Activated gamma-delta T cell (primary cell): ENCODE results near the gene CCN6.

ENCODE experiments used
- DNase-seq: peaks from one replicate; lab custom pipeline; 2025; lab: John Stamatoyannopoulos, UW
- total RNA-seq, 2 donors: gene quantifications; one replicate each; lab custom pipeline; 2026; lab: John Stamatoyannopoulos, UW

Gene CCN6
- total RNA-seq = 0 to 0.04 reads per million in 2 donors

DNA sequence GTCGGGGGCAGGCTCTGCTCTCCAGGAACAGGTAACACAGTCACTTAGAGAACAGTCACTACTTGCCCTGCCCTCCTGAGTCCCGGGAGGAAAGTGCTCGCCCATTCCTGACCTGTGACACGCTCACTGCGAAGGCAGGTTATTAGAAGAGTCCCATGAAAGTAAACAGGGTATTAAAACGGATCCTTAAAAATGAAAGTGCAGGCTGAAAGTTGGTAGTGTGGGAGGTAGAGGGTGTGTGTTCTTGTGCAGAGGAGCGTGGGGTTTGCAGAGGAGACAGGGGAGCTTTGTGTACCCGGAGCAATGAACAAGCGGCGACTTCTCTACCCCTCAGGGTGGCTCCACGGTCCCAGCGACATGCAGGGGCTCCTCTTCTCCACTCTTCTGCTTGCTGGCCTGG, at the start of gene CCN6:
TSS of gene CCN6 (plus strand) at position 104 of the 400 bp plus-strand sequence. CDS start at position 358, 254 bp downstream.
- no peak for DNase-seq

- no peak for DNase-seq
These were observed 49.5 kb upstream of the CCN6 start for GRCh38 chr6:112004201-112005012.

- DNase-seq = no peak
These were observed 48.9 kb upstream of the CCN6 start for GRCh38 chr6:112005013-112005371.

GRCh38 chr6:112007254-112007653, 46.6 kb upstream of the CCN6 start:
- DNase-seq = no peak

DNA sequence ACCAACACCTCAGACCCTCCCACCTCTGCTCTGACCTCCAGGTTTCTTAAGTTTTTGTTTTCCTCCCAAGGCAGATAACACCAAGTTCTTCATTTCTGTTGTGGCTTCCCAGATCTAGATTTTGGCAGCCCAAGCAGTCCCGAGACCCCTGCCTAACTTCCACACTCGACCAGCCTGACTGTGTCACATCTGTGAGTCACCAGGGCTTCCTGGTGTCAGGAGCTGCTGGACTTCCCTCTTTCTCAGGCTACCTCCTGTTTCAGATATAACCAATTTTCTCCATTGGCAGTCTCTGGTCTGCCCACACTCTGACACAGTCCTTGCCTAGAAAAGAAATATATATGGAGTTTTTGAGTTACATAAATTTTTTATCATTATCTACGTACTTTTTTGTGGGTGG, 46.1 kb upstream of the CCN6 start:
- DNase-seq = no peak

GRCh38 chr6:112008482-112008881, 45.4 kb upstream of the CCN6 start:
- DNase-seq = no peak

DNA sequence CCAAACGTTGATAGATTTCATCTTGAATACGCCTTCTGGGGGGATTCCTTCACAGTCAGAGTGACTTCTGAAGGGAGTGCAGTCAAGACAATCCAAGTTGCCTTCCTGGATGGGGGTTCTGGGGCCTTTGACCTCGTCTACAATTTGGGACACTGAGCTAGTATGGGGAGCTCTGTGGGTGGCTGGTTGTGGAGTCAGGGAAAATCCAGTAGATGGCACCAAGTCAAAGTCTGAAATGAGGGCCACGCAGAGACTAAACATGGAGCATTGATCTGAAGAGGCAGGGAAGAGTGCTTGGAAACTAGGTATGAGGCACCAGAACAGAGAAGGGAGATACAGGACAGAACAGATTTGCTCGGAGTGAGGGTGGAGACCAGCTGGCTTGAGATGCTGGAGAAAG, 43.6 kb upstream of the CCN6 start:
- no peak for DNase-seq

GRCh38 chr6:112013051-112013450, 40.9 kb upstream of the CCN6 start:
- no peak for DNase-seq

DNA sequence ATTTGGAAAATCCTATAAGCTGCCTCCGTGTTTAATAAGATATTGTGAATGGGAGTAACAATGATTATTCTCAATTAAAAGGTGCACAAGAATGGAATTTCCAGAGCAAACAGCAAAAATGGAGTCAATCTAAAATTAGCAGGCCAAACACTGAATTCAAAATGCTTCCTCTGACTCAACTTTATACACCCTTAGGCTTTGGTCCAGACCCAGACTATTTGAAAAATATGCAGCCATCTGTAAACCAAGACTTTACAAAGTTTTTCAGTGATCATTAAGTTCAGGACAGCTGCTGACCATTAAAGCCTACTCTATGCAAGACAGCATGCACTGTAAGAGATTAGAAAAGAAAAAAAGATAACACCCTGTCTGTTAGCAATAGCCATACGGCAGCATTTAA, 39.4 kb upstream of the CCN6 start:
- DNase-seq = no peak

DNA sequence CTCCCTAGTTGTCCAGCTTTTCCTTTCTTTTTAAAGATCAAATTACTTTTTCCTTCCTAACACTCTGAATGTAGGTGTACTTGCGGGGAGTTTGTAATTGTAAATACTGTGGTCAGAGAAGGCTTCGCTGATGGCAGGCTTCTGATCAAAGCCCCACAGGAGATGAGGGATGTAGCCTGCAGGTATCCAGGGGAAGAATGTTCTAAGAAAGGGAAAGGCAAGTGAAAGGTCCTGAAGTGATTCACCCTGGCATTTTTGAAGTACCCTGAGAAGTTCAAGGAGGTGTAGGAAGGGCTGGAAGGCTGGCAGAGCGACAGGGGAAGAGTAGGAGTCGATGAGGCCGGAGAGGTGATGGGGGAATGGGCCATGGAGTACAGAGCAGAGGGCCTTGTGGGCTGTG, 38.2 kb upstream of the CCN6 start:
- DNase-seq = no peak

DNA sequence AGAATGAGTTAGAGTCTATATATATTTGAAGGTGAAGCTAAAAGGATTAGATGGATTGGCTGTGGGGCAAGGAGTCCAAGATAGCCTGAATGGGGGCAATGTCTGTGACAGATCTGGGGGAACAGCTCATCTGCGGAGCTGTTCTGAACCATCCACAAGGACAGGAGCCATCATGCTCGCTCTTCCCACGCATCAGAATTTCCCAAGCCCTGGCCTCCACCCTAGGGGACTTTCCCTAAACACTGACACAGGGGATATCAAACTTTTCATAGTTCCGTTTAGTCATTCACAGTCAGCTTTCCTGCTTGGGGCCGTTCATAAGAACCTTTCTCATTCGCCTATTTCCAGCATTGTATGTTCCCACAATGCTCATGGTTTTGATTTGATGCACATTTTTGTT, 37.6 kb upstream of the CCN6 start:
- DNase-seq = no peak

DNA sequence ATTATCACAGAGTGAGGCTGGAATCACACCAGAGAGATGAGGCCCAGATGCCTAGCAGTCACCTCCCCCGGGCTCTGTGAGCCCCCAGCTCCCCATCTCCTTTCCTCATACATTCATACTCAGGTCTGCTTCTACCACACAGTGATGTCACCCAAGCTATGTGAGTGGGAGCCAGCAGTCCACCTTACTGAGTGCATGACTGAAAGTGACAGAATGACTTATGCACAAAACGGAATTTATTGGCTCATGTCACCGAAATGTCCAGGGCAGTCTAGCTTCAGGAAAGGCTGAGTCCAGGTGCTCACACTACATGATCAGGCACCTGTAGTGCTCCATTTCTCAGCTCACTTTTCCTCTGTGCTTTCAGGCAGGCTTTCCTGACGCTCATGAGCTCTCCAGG, 36.7 kb upstream of the CCN6 start:
- no peak for DNase-seq

DNA sequence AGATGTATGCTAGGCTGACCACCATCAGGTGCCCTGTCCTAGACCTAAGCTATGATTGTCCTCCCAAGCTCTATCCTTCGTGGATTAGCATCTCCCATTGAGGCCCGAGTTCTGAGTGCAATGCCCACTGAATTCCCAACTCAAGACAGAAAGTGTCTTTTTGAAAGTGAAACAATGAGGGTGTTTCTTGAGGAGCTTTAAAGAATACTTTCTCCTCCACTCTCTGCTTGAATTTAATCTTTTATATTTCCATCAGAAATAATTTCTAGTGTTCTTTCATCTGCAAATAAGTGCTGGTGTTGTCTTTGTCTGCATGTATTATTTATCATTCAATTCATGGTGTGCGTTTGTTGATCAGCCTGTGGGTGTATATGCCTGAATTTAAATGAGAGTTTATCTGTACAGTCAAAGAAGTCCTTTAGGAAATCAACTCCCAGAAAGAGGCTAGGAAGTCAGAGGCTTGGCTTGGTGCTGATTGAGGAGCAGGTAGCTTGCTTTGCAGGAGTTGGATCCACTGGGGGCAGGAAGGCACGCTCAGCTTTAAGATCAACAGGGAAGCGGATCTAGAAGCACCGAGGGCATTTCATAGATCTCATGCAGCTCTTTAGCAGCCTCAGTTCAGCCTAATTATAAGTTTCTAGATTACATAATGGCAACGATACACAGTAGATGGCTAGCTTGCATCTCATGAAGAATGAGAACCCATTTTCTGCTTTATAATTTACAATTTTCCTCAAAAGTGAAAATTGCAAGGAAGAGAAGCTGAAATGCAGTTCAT, 36.0 kb upstream of the CCN6 start:
- no peak for DNase-seq

GRCh38 chr6:112018619-112019416, 35.1 kb upstream of the CCN6 start:
- DNase-seq = no peak

DNA sequence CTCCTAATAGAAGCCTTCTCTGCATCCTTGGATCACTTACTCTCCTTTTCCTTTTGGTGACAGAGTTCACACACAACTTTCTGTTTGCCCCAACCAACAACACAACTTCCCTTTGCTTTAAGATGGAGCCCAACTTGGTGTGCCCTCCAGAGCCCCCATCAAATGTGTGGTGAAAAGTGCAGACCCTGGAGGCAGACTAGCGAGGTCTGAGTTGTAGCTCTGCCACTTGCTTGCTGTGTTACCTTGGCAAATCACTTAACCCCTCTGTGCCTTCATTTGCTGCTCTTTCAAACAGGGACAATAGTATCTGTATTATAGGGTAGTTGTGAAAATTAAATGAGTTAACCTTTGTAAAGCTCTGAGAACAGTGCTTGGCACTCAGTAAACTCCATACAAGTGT, 34.3 kb upstream of the CCN6 start:
- no peak for DNase-seq

DNA sequence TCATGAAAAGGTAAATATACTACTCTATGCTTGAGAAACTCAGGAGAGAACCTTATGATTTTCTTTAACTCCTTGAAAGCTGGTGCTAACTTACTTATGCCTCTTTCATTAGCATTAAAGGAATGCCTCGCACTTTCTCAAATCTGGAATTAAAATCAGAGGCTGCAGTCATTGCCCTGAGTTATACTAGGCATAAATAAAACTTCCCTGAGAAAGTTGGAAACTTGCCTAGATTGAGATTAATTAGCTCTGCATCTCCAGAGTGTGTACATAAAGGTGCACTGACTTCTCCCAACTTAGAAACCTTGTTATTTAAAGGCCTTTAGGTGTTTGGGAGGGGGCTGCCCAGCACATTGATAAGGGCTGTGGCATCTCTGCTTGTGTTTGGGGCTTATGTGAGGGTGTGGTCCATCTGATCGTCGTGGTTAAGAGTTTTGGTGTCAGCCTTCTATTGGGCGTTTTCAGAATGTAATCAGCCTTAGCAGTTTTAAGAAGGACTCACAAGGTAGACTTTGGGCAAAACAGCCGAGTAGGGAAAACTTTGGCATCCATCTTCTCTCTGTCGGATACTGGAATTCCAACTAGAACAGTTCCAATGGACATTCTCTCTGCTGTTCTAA, 32.1 kb upstream of the CCN6 start:
- no peak for DNase-seq

DNA sequence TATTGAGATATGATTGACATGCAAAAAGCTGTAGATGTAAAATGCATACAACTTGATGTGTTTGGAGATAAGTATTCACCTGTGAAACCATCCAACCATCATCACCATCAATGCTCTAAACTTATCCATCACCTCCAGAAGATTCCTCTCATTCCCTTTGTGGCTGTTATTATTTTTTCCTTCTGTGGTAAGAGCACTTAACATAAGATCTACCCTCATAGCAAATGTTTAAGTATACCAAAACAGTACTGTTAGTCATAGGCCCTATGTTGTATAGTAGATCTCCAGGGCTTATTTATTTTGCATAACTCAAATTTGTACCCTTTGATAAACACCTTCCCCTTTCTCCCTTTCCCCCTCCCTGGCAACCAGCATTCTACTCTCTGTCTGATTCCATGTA, 31.2 kb upstream of the CCN6 start:
- no peak for DNase-seq

DNA sequence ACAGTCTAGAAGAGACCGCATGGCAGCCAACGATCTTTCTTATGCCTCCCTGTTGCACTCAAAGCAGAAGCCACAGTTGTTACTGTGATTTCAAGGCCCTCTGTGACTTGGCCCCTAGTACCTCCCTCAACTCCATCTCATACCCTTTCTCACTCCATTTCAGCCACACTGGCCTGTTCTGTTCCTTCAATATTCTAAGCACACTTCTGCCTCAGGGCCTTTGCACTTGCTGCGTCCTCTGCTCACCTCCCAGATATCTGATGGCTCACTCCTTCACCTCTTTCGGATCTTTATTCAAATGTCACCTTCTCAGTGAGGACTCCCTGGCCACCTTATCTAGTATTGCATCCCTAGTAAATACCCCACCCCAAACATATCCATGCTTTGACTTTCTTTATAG, 29.4 kb upstream of the CCN6 start:
- DNase-seq = no peak

GRCh38 chr6:112026933-112027332, 27.0 kb upstream of the CCN6 start:
- DNase-seq = no peak

DNA sequence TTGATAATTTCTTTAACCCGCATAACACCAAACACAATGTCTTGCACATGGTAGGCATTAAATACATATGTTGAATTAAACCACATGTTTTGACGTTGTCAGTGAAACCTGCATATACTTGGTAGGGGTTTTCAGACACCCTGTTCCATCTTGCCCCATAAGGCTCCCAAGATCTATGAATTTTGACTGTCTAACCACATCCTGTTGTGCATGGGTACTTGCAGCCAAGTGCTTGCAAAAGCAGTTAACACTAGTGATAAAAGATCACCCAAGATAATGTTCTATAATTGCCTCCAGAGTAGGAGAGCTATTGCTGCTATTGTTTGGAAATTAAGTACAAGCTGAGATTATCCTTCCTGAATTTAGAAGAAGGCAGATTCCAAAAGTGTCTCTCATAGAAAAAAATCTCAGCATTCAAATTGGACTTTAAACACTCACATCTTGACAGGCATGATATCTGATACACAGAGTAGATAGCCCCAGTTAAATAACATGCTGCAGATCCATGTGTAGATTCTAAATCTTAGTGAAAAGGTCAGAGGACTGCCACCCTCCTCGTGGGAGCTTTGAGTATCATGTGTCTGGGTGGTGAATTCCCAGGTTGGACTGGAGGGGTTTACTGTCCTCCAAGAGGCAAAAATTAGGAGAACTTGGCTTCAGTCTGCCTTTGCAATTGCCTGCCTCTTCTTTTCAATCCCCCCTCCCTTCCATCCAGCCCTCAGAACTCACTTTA, 25.8 kb upstream of the CCN6 start:
- DNase-seq = no peak

GRCh38 chr6:112029045-112029822, 24.7 kb upstream of the CCN6 start:
- no peak for DNase-seq
